NCI-H2081 treated with DMSO at 0.1 percent for 48 hours (cell line): ENCODE data around the gene MGAT5.

Experiments
- DNase-seq: peaks from one replicate; lab custom pipeline; 2025; lab: John Stamatoyannopoulos, UW

The MGAT5 gene

DNA sequence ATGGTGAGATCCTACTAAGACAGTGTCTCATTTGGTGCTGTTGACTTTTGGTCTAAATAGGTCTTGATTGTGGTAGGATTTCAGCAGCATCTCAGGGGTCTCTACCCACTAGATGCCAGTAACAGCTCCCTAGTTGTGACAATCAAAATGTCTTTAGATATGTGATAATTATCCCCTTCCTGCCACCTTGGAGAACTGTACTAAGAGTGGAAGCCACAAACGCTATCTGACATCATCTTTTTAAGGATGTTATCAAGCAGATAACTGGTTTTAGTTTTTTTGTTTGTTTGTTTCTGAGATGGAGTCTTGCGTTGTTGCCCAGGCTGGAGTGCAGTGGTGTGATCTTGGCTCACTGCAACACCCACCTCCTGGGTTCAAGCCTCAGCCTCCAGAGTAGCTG, 3.1 kb downstream of the MGAT5 start:
- no peak for DNase-seq

GRCh38 chr2:134257509-134257908, 3.6 kb downstream of the MGAT5 start:
- no peak for DNase-seq

GRCh38 chr2:134257965-134258683, 4.3 kb downstream of the MGAT5 start:
- DNase-seq: no peak

DNA sequence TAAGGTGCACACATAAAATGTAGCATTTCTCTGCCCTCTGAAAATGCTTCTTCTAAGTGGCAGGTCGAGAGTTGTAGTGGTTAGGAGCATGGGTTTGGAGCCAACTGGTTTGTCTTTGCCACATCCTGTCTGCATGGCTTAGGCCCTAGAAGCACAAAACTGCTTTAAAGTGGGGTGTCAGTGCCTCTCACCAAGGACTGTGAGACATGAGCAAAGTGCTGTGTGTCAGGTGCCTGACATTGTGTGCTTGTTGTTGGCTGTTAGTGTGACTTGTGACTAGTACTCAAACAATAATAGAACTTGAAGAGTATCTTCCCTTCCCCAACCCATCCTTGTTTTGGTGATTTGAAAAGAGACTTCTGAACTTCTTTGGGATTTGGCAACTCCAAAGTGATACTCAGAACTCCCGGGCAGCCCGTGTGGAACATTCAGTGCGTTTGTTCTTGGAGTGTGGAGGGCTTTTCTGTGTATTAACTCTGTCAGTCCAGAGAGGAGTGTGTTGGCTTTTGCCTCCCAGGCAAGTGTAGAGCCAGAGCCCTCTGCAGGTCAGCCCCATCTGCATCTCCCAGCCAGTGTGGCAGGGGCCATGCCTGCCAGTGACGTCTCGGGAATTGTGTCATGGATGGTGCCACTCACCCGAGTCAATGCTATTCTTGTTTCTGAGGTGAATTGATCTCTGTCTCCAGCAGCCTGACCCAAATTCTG, 5.0 kb downstream of the MGAT5 start:
- no peak for DNase-seq

DNA sequence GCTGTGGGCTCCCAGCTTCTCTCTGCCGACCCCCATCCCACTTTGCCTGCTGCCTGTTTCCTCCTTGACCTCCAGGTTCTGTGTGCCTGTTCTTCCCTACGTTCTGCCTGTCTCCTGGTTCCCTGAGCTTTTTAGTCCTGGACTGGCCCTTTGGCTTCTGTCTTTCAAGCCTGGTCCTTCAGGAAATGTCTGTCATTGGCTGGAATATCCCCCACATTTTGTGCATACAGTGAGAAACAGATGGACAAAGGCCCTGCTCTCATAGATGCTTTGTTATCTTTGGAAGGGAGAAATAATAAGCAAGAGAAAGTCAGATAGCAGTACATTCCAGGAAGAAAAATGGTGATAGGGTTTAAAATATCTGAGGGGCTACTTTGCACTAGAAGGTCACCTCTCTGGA, 5.7 kb downstream of the MGAT5 start:
- no peak for DNase-seq

DNA sequence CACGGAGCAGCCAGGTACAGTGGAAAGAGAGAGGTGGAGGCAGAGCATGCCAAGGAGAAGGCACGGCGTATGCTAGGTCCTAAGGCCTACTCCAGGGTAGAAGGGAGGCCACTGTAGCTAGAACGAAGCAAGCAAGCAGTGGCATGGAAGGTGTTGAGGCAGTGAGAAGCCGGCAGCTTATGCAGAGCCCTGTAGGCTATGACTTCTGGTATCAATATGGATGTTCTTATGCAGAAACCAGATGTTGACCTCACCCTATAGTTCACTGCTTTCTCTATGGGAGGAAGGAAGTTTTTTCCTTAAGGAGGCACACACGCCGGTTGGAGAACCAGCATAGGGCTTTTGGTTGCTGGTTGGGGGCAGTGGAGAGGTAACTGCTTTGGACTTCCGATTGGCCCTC, 6.1 kb downstream of the MGAT5 start:
- DNase-seq: no peak

GRCh38 chr2:134260713-134261112, 6.8 kb downstream of the MGAT5 start:
- DNase-seq: no peak

DNA sequence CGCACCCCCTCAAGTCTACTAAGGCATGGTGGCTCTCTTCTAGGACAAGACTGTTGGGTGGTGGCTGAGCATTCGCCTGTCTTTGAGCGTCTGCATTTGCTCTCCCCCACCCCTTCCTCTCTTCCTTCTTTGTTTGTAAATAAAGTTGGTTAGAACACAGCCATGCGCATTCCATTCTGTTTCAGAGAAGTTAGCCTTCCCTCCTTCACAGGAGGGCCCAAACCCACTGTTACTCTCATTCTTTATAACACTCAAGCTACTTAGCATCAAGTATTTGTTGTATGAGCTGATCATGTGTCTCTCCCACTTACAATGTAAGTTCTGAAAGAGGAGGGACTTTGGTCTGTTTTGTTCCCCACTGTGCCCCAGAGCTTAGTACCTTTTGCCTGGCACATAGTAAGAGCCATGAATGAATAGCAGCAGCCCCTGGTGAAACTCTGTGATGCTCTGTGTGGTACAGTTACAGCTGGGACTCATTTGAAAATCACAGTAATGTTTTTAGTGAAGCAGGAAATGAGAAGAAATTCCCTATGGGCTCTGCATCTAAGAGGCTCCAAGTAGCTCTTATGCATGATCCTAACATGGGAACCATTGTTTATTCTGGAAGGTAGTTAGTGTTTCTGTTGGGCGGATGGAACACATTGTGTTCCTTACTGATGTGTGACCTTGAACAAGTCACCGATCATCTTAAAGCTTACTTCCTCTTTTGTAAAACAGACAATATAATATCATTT, 7.7 kb downstream of the MGAT5 start:
- DNase-seq: no peak

GRCh38 chr2:134262684-134263083, 8.8 kb downstream of the MGAT5 start:
- no peak for DNase-seq

DNA sequence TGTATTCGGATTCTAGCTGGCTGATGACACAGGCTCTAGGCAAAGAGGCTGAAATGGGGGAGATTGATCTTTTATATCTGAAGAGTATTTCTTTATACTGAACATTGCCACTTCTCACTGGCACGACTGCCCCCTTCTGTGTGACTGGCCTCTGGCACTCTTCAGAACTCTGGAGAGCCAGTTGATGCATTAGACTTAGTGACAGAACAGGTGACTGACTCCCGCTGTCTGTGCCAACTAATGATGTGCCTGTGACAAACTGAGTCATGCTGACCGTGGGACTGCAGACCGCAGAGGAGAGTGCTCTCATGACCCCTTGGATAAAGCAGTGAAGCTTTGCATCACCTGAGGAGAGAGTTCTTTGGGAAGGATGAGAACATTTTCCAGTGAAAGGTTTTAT, 14.4 kb downstream of the MGAT5 start:
- no peak for DNase-seq

DNA sequence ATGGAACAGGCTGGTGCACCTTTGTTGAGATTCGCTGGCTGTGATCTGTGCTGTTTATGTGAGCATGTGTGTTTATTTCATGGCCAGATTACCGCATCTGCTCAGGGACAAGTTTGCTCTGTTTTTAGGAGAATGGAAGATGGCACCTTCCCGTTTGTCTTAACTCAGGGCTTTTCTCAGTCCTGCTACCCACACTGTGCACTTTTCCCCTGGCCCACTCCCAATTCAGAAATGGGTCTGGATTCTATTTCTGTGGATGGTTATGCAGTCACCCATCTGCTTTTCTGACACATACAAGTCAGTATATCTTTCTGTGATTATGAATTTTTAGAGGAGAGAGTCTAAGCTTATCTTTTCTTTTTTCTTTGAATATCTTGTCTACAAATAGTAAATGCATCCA, 15.4 kb downstream of the MGAT5 start:
- no peak for DNase-seq

DNA sequence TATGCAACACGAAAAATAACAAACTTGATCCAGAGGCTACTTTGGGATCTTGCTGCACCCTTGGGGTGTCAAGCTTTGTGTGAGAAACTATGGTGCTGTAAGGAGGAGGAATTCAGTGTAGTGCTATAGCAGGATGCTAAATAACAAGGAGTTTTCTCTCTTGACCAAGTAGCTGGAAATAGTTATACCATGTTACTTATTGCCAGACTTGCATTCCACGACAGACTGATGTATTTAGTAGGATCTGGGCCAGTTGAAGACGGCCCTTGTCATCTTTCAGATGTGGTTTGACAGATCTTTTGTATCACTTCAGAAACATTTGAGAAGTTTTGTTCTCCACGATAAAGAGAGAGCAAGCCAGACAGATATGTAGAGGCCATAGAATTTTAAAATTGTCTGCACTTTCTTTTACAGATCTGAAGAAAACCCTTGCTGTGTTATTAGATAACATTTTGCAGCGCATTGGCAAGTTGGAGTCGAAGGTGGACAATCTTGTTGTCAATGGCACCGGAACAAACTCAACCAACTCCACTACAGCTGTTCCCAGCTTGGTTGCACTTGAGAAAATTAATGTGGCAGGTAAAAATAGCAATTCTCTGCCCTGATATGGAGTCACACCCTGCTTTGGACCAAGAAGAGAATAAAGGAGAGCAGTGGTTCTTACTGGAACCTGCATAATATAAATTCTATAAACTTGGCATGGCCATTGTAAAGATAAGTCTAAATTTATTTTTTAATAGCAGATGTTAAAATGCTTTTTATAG, 16.3 kb downstream of the MGAT5 start:
- no peak for DNase-seq

- DNase-seq: no peak
Observed at GRCh38 chr2:134271758-134272157, 17.9 kb downstream of the MGAT5 start.

- no peak for DNase-seq
Observed at GRCh38 chr2:134272806-134273205, 18.9 kb downstream of the MGAT5 start.

GRCh38 chr2:134273256-134273983, 19.5 kb downstream of the MGAT5 start:
- no peak for DNase-seq

GRCh38 chr2:134274121-134274520, 20.2 kb downstream of the MGAT5 start:
- no peak for DNase-seq

- DNase-seq: no peak
Observed at GRCh38 chr2:134275058-134275862, 21.4 kb downstream of the MGAT5 start.

- DNase-seq: no peak
Observed at GRCh38 chr2:134276381-134277172, 22.7 kb downstream of the MGAT5 start.

DNA sequence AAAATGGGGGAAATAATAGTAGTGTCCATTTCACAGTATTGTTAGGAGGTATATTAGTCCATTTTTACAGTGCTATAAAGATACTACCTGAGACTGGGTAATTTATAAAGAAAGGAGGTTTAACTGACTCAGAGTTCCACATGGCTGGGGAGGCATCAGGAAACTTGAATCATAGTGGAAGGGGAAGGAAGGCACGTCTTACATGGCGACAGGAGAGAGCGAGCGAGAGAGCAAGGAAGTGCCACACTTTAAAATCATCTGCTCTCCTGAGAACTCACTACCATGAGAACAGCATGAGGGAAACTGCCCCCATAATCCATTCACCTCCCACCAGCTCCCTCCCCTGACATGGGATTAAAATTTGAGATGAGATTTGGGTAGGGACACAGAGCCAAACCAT, 23.4 kb downstream of the MGAT5 start:
- no peak for DNase-seq

DNA sequence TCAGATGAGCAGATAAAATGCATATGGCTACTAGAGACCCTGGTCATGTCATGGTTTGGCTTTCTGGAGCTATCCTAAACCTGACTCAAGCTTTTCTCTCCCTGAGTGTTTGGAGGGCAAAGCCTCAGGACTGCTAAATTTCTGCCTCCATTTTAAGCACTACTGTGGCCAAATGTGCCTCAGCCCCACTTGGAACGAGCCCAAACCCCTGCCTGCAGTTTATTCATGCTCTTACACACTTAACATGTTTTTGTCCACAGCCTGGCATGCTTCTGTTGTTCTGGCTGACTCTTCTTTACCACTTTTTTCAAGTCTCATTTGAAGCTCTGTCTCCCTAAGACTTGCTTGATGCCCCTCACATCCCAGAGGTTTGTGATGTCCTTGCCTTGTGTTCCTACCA, 24.7 kb downstream of the MGAT5 start:
- no peak for DNase-seq
